DMS79 treated with DMSO at 0.1 percent for 48 hours (cell line): ENCODE data around the gene GREB1L.
"Not testable (repeated sequence)": the region's sequence is repeated elsewhere in the genome, so short reads cannot be mapped to it uniquely, and the experiment has no call there.

Source experiments
- DNase-seq: peaks from one replicate; lab custom pipeline; 2025; lab: John Stamatoyannopoulos, UW

GREB1L gene

GRCh38 chr18:21264651-21265050 lies 22.6 kb downstream of the GREB1L start:
- DNase-seq = no peak

GRCh38 chr18:21265971-21266673 lies 24.1 kb downstream of the GREB1L start:
- no peak for DNase-seq

GRCh38 chr18:21267400-21267799 lies 25.4 kb downstream of the GREB1L start:
- no peak for DNase-seq

- DNase-seq = no peak
Measured at GRCh38 chr18:21269349-21269748, 27.3 kb downstream of the GREB1L start.

- DNase-seq = no peak
Measured at GRCh38 chr18:21270453-21270852, 28.4 kb downstream of the GREB1L start.

GRCh38 chr18:21272016-21272579 lies 30.1 kb downstream of the GREB1L start:
- DNase-seq = no peak

GRCh38 chr18:21273568-21273967 lies 31.5 kb downstream of the GREB1L start:
- DNase-seq = no peak

GRCh38 chr18:21275645-21276044 lies 33.6 kb downstream of the GREB1L start:
- DNase-seq = no peak

GRCh38 chr18:21277578-21277977 lies 35.5 kb downstream of the GREB1L start:
- no peak for DNase-seq

- DNase-seq = not testable (repeated sequence)
Measured at GRCh38 chr18:21278218-21278617, 36.2 kb downstream of the GREB1L start.

- DNase-seq = no peak
Measured at GRCh38 chr18:21281603-21282002, 39.6 kb downstream of the GREB1L start.

GRCh38 chr18:21284540-21284939 lies 42.5 kb downstream of the GREB1L start:
- DNase-seq = no peak

GRCh38 chr18:21289827-21290226 lies 47.8 kb downstream of the GREB1L start:
- DNase-seq = no peak

GRCh38 chr18:21291106-21291505 lies 49.1 kb downstream of the GREB1L start:
- no peak for DNase-seq

- no peak for DNase-seq
Measured at GRCh38 chr18:21293479-21293878, 51.4 kb downstream of the GREB1L start.

- no peak for DNase-seq
Measured at GRCh38 chr18:21295101-21295500, 53.1 kb downstream of the GREB1L start.

- DNase-seq = no peak
Measured at GRCh38 chr18:21296045-21296444, 54.0 kb downstream of the GREB1L start.

GRCh38 chr18:21298351-21298750 lies 56.3 kb downstream of the GREB1L start:
- no peak for DNase-seq

GRCh38 chr18:21300035-21300907 lies 58.2 kb downstream of the GREB1L start:
- no peak for DNase-seq

- no peak for DNase-seq
Measured at GRCh38 chr18:21300908-21301200, 58.8 kb downstream of the GREB1L start.

GRCh38 chr18:21303445-21303844 lies 61.4 kb downstream of the GREB1L start:
- DNase-seq = no peak

GRCh38 chr18:21303895-21304294 lies 61.9 kb downstream of the GREB1L start:
- no peak for DNase-seq

- no peak for DNase-seq
Measured at GRCh38 chr18:21305621-21306020, 63.6 kb downstream of the GREB1L start.
